ENCODE results near the gene LTV1. TPM values are rescaled to one million over a fixed set of nuclear protein-coding genes. Genes with fewer than 3 reads are reported as not detected.
"Not testable (repeated sequence)": the region's sequence is repeated elsewhere in the genome, so short reads cannot be mapped to it uniquely, and the experiment has no call there.

Gene LTV1
- total and polyA plus RNA-seq, 2 donors from 2014 or later: 15.0 to 17.8 TPM

GRCh38 chr6:143864234-143864633 is 21.1 kb downstream of the LTV1 start, which contains the start of gene ZC2HC1B:
TSS of gene ZC2HC1B (plus strand) at chr6:143864474. CDS start at chr6:143864540, 66 bp downstream.
- H3K36me3 ChIP-seq (ENCODE audit: control insufficient read depth in 2 of 3, insufficient read depth in 3 of 3, low read length in 3 of 3): peaks cover 6 to 17% (median 8%) of the 10 kb centered on the region in 3 donors
- no peaks in the 10 kb centered on the region for H3K4me1 ChIP-seq (ENCODE audit: control insufficient read depth in 2 of 3, insufficient read depth in 2 of 3, low read depth in 1 of 3, low read length in 3 of 3)
- FAIRE-seq (no peak), DNase-seq (no peak)
- peaks cover 0 to 4% (median 0%) of the 10 kb centered on the region in 3 donors for H3K9me3 ChIP-seq (ENCODE audit: control insufficient read depth in 2 of 3, insufficient read depth in 1 of 3, low read length in 3 of 3)
- no peak within 1 kb of the TSS for H3K27ac ChIP-seq (ENCODE audit: low read depth in 2 of 2, low read length in 2 of 2)
- no peak for TF ChIP-seq CTCF (IDR thresholded peaks at IDR 0.05; ENCODE audit: borderline replicate concordance, extremely low read depth, insufficient read depth)
- intact Hi-C loops (cut with DNase I): no loop called here
- H3K4me3 ChIP-seq (ENCODE audit: low read length in 3 of 3): no peak within 1 kb of the TSS
- no peak within 1 kb of the TSS for H3K9ac ChIP-seq (ENCODE audit: low read length in 3 of 3)
- H3K27me3 ChIP-seq (ENCODE audit: control insufficient read depth, insufficient read depth, low read length): no peaks in the 10 kb centered on the region

GRCh38 chr6:143867236-143867635 is 24.1 kb downstream of the LTV1 start:
- Histone ChIP-seq H3K27ac (ENCODE audit: low read depth in 2 of 2, low read length in 2 of 2) (no peak overlapping the region), H3K4me1 (ENCODE audit: control insufficient read depth in 2 of 3, insufficient read depth in 2 of 3, low read depth in 1 of 3, low read length in 3 of 3) (no peaks in the 10 kb centered on the region), H3K9me3 (ENCODE audit: control insufficient read depth in 2 of 3, insufficient read depth in 1 of 3, low read length in 3 of 3) (peaks cover 0 to 4% (median 0%) of the 10 kb centered on the region in 3 donors), H3K4me3 (ENCODE audit: low read length in 3 of 3) (no peak overlapping the region), H3K36me3 (ENCODE audit: control insufficient read depth in 2 of 3, insufficient read depth in 3 of 3, low read length in 3 of 3) (peaks cover 4 to 8% (median 6%) of the 10 kb centered on the region in 3 donors), H3K27me3 (ENCODE audit: control insufficient read depth, insufficient read depth, low read length) (no peaks in the 10 kb centered on the region), H3K9ac (ENCODE audit: low read length in 3 of 3) (no peak overlapping the region)
- intact Hi-C loops (cut with DNase I): no loop called here
- DNase-seq (no peak), FAIRE-seq (no peak)
- TF ChIP-seq CTCF (IDR thresholded peaks at IDR 0.05; ENCODE audit: borderline replicate concordance, extremely low read depth, insufficient read depth): no peak

GRCh38 chr6:143868808-143869207 is 25.7 kb downstream of the LTV1 start:
- H3K4me1 ChIP-seq (ENCODE audit: control insufficient read depth in 2 of 3, insufficient read depth in 2 of 3, low read depth in 1 of 3, low read length in 3 of 3); H3K9me3 ChIP-seq (ENCODE audit: control insufficient read depth in 2 of 3, insufficient read depth in 1 of 3, low read length in 3 of 3); H3K36me3 ChIP-seq (ENCODE audit: control insufficient read depth in 2 of 3, insufficient read depth in 3 of 3, low read length in 3 of 3); intact Hi-C loops (cut with DNase I); H3K4me3 ChIP-seq (ENCODE audit: low read length in 3 of 3); FAIRE-seq; H3K27ac ChIP-seq (ENCODE audit: low read depth in 2 of 2, low read length in 2 of 2); H3K27me3 ChIP-seq (ENCODE audit: control insufficient read depth, insufficient read depth, low read length); H3K9ac ChIP-seq (ENCODE audit: low read length in 3 of 3); DNase-seq: not testable (repeated sequence)

GRCh38 chr6:143871202-143871730 is 28.1 kb downstream of the LTV1 start:
- FAIRE-seq; H3K4me3 ChIP-seq (ENCODE audit: low read length in 3 of 3); H3K27me3 ChIP-seq (ENCODE audit: control insufficient read depth, insufficient read depth, low read length); DNase-seq; H3K27ac ChIP-seq (ENCODE audit: low read depth in 2 of 2, low read length in 2 of 2); H3K9me3 ChIP-seq (ENCODE audit: control insufficient read depth in 2 of 3, insufficient read depth in 1 of 3, low read length in 3 of 3); H3K9ac ChIP-seq (ENCODE audit: low read length in 3 of 3); intact Hi-C loops (cut with DNase I); H3K36me3 ChIP-seq (ENCODE audit: control insufficient read depth in 2 of 3, insufficient read depth in 3 of 3, low read length in 3 of 3); H3K4me1 ChIP-seq (ENCODE audit: control insufficient read depth in 2 of 3, insufficient read depth in 2 of 3, low read depth in 1 of 3, low read length in 3 of 3): not testable (repeated sequence)

All from kidney (tissue), 14 donors.